MM.1S (cell line): ENCODE measurements around the gene MLC1.

Experiments
- DNase-seq: peaks from one replicate; pipeline ENCODE4 v3.0.0-alpha.2; 2015
- H2AFZ ChIP-seq: fragments of 300-600 bp; sonication (generic); 2 replicates; pipeline ENCODE4 v1.6.0; 2016; ENCODE audit warnings: antibody characterized with exemption, low read length
- H3F3A ChIP-seq: fragments of 300-600 bp; sonication (generic); 2 replicates; pipeline ENCODE4 v1.6.1; 2016; ENCODE audit warnings: mild to moderate bottlenecking, antibody characterized with exemption, low read length, moderate library complexity, mixed read lengths; ENCODE audit not compliant: insufficient read depth
- H3K27ac ChIP-seq: fragments of 300-600 bp; sonication (generic); 2 replicates; pipeline ENCODE4 v1.5.1; 2016; ENCODE audit warnings: mild to moderate bottlenecking, low read length
- H3K27me3 ChIP-seq: fragments of 300-600 bp; sonication (generic); replicated peaks from 2 replicates; pipeline ENCODE4 v1.6.0; 2016; ENCODE audit warnings: low read length; ENCODE audit not compliant: insufficient read depth
- H3K36me3 ChIP-seq: fragments of 300-600 bp; sonication (generic); replicated peaks from 2 replicates; pipeline ENCODE4 v1.6.1; 2016; ENCODE audit warnings: mild to moderate bottlenecking, low read length, mixed read lengths; ENCODE audit not compliant: insufficient read depth
- H3K4me1 ChIP-seq: fragments of 300-600 bp; sonication (generic); 2 replicates; pipeline ENCODE4 v1.6.1; 2016; ENCODE audit warnings: low read length, mixed read lengths
- H3K4me2 ChIP-seq: fragments of 300-600 bp; sonication (generic); 2 replicates; pipeline ENCODE4 v1.6.0; 2016; ENCODE audit warnings: low read depth, low read length
- H3K4me3 ChIP-seq: fragments of 300-600 bp; sonication (generic); 2 replicates; pipeline ENCODE4 v1.5.1; 2016; ENCODE audit warnings: low read length, mixed read lengths
- H3K79me2 ChIP-seq: fragments of 300-600 bp; sonication (generic); 2 replicates; pipeline ENCODE4 v1.6.1; 2016; ENCODE audit warnings: mixed run types, low read length, mixed read lengths
- H3K9ac ChIP-seq: fragments of 300-600 bp; sonication (generic); 2 replicates; pipeline ENCODE4 v1.6.1; 2016; ENCODE audit warnings: low read length, mixed read lengths
- H3K9me2 ChIP-seq: fragments of 300-600 bp; sonication (generic); replicated peaks from 2 replicates; pipeline ENCODE4 v1.6.1; 2016; ENCODE audit warnings: mild to moderate bottlenecking, low read length, mixed read lengths; ENCODE audit not compliant: insufficient read depth
- H3K9me3 ChIP-seq: fragments of 300-600 bp; sonication (generic); replicated peaks from 2 replicates; pipeline ENCODE4 v1.6.1; 2016; ENCODE audit warnings: mild to moderate bottlenecking, low read length, mixed read lengths; ENCODE audit not compliant: insufficient read depth
- H4K20me1 ChIP-seq: fragments of 300-600 bp; sonication (generic); 2 replicates; pipeline ENCODE4 v1.6.1; 2016; ENCODE audit warnings: mild to moderate bottlenecking, low read length, moderate library complexity, mixed read lengths; ENCODE audit not compliant: insufficient read depth
- EZH2 ChIP-seq: fragments of 300-600 bp; sonication (generic); optimal IDR thresholded peaks from 2 replicates; pipeline ENCODE3; 2017; ENCODE audit warnings: low read depth, mild to moderate bottlenecking, antibody characterized with exemption, low read length, mixed read lengths
- EZH2phosphoT487 ChIP-seq: fragments of 300-600 bp; sonication (generic); IDR thresholded peaks from 2 replicates; pipeline ENCODE4 v1.6.1; 2018; ENCODE audit warnings: antibody characterized with exemption, low read length
- TF ChIP-seq, protein P1 (sequence below): fragments of 300-600 bp; sonication (generic); IDR thresholded peaks from 2 replicates; pipeline ENCODE4 v1.5.1; 2016; ENCODE audit warnings: antibody characterized with exemption, low read length, mixed read lengths

Gene MLC1

DNA sequence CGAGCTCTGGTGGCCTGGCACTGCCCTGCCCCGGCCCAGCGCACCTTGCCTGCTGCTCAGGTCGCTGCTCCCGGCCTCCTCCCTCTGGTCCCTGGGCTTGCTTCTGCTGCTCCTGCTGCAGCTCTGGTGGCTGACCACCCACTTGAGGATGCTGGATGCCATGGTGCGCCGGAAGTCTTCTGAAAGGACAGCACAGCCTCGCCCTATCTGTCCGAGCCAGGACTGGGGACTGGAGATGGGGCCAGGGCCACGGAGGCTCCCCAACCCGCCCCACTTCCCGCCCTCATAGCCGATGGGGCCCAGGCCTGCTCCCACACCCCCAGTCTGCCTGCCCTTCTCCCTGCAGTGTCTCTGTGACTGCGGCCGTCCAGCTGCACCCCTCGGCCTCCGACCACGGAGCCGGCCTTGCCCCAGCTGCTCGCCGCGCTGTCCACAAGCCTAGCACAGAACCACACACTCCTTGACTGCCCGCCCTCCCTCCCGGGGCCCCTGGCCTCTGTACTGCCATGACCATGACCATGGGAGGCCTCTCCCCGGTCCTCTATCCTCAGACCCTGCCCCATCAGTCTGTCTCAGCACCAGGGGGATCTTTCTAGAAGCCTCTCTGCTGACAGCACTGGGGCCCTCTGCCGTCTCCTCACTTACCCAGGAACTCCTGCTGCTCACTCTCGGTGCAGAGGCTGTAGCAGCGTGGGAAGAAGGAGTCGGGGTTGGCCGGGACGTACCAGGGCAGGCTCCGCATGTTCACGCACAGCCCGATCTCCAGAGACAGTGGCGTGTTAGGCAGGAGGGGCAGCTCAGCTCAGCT, 39.8 kb downstream of the MLC1 start:
- H3K4me2 ChIP-seq, result no peak overlapping the region
- H2AFZ ChIP-seq, result no peak overlapping the region
- peaks cover 96% of the 10 kb centered on the region for H3K27me3 ChIP-seq
- no peak overlapping the region for H3K27ac ChIP-seq
- H3K4me1 ChIP-seq, result no peaks in the 10 kb centered on the region
- H3K9ac ChIP-seq, result no peak overlapping the region
- DNase-seq, result no peak
- H3K4me3 ChIP-seq, result no peak overlapping the region
- H3K9me2 ChIP-seq, result no peaks in the 10 kb centered on the region
- no peaks in the 10 kb centered on the region for H3F3A ChIP-seq
- no peaks in the 10 kb centered on the region for H3K79me2 ChIP-seq
- no peaks in the 10 kb centered on the region for H3K9me3 ChIP-seq
- no peaks in the 10 kb centered on the region for H3K36me3 ChIP-seq
- TF ChIP-seq EZH2 (no peak), EZH2phosphoT487 (no peak)
- TF ChIP-seq, protein P1, sequence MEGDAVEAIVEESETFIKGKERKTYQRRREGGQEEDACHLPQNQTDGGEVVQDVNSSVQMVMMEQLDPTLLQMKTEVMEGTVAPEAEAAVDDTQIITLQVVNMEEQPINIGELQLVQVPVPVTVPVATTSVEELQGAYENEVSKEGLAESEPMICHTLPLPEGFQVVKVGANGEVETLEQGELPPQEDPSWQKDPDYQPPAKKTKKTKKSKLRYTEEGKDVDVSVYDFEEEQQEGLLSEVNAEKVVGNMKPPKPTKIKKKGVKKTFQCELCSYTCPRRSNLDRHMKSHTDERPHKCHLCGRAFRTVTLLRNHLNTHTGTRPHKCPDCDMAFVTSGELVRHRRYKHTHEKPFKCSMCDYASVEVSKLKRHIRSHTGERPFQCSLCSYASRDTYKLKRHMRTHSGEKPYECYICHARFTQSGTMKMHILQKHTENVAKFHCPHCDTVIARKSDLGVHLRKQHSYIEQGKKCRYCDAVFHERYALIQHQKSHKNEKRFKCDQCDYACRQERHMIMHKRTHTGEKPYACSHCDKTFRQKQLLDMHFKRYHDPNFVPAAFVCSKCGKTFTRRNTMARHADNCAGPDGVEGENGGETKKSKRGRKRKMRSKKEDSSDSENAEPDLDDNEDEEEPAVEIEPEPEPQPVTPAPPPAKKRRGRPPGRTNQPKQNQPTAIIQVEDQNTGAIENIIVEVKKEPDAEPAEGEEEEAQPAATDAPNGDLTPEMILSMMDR, result no peak
- H4K20me1 ChIP-seq, result no peaks in the 10 kb centered on the region

DNA sequence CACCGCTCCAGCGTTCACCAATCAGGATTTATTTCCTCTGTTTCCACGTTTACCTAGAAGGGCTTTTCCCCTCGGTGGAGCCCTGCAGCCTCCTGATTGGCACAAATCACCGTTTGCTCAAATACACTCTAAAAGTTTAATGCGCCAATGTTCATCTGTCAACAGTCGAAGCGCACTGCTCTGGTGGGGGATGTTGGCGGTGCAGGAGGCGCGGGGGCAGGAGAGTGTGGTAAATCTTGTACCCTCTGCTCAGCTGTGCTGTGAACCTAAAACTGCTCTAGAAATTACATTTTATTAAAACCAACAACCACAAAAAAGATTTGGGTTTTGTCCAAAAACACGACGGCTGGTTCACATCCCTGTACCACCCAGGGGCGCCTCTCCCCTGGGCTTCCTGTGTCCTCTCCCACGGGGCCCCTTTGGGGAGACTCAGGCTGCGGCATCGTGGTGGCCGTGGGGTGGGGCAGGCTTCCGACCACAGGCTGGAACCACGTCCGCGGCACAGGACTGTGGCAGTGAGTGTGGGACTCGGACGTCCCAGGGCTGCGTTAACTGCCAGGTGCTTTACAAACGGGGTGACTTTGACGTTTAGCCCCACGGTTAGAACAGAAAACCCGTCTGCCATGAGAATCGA, 40.6 kb downstream of the MLC1 start:
- Histone ChIP-seq H3K4me1 (no peaks in the 10 kb centered on the region), H3K4me3 (no peak overlapping the region), H3K27ac (no peak overlapping the region), H3K9me3 (no peaks in the 10 kb centered on the region), H2AFZ (no peak overlapping the region), H3K27me3 (peaks cover 96% of the 10 kb centered on the region), H3K4me2 (no peak overlapping the region), H3K9me2 (no peaks in the 10 kb centered on the region), H3K36me3 (no peaks in the 10 kb centered on the region), H3K9ac (no peak overlapping the region), H3F3A (no peaks in the 10 kb centered on the region), H3K79me2 (no peaks in the 10 kb centered on the region), H4K20me1 (no peaks in the 10 kb centered on the region)
- no peak for TF ChIP-seq EZH2
- no peak for TF ChIP-seq EZH2phosphoT487
- TF ChIP-seq, protein P1, result no peak
- no peak for DNase-seq

DNA sequence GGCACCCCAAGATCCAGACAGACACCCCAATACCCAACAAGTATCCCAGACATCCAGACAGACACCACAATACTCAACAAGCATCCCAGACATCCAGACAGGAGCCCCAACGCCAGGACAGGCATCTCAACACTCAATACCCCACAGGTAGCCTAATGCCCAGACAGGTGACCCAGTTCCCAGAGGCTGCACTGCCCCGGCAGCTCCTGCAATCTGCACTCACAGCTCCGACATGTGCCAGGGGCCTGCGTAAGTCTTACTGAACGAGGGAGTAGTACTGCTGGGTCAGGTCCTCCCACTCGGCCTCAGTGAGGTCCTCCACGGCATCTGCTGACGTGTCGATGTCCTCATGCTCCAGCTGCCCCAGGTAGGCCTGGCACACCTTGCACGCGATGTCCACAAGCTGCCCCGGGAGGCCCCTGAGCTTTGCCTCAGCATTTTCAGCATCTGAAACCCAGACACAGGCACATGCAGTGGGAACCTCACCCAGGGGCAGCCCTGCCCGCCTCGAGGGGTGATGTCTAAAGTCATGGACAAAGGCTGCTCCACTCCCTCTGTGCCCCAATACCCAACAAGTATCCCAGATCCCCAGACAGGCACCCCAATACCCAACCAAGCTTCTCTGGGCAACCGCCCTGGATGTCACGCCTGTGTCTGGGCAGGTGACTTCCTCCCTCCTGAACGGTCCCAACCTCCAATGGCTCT, 43.7 kb downstream of the MLC1 start:
- Histone ChIP-seq H3K4me2 (no peak overlapping the region), H2AFZ (no peak overlapping the region), H3K27ac (no peak overlapping the region), H3K36me3 (no peaks in the 10 kb centered on the region), H3K9me2 (no peaks in the 10 kb centered on the region), H3K9me3 (no peaks in the 10 kb centered on the region), H3F3A (no peaks in the 10 kb centered on the region), H3K27me3 (peaks cover 97% of the 10 kb centered on the region), H3K4me1 (no peaks in the 10 kb centered on the region), H4K20me1 (no peaks in the 10 kb centered on the region), H3K4me3 (no peak overlapping the region), H3K9ac (no peak overlapping the region), H3K79me2 (no peaks in the 10 kb centered on the region)
- DNase-seq, result no peak
- TF ChIP-seq EZH2 (no peak), EZH2phosphoT487 (no peak)
